ENCODE measurements around the gene STAT4.

The STAT4 gene, protein sequence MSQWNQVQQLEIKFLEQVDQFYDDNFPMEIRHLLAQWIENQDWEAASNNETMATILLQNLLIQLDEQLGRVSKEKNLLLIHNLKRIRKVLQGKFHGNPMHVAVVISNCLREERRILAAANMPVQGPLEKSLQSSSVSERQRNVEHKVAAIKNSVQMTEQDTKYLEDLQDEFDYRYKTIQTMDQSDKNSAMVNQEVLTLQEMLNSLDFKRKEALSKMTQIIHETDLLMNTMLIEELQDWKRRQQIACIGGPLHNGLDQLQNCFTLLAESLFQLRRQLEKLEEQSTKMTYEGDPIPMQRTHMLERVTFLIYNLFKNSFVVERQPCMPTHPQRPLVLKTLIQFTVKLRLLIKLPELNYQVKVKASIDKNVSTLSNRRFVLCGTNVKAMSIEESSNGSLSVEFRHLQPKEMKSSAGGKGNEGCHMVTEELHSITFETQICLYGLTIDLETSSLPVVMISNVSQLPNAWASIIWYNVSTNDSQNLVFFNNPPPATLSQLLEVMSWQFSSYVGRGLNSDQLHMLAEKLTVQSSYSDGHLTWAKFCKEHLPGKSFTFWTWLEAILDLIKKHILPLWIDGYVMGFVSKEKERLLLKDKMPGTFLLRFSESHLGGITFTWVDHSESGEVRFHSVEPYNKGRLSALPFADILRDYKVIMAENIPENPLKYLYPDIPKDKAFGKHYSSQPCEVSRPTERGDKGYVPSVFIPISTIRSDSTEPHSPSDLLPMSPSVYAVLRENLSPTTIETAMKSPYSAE

DNA sequence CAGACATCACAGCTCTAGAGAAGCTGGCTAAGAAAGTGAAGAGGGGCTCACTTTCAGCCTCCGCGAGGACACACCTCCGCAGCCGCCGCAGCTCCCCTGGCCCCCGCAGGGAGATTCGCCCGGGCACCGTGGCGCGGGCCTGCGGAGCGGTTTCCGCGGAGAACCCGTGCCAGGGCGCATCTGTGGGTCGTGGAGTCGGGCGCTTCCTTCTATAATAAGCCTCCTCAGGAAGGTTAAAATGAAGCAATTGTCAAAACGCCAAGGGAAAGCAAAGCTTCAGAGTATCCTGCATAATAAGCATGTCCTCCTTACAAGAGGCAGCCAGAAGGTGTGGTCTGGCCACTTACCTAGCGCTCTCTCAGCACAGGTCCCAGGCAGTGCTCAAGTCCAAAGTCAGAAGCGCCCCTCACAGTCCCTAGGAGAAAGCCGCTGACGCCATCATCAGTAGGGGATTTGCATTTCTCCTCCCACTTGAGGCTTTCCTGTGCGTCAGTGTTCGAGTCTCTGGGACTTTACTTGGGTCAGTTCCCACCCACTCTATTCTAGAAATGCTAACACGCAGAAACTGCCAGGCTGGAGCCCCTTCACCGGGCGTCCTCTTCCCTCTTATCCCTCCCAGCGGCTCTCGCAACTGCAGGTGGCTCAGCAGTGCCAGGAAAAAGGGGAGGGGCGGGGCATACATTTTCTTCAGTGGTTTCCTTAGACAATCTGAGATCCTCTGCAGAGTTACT is at the start of gene STAT4:
Gene STAT4, minus strand, starts transcription at position 395 of the 731 bp plus-strand sequence. CDS start 2,791 bp downstream, outside the sequence.
- Histone ChIP-seq H3K36me3 (ENCODE audit: control insufficient read depth, insufficient read depth, low read length) (no peaks in the 10 kb centered on the region), H2AFZ (peak within 1 kb of the TSS; percentile 95), H3K4me2 (ENCODE audit: low read length) (peak within 1 kb of the TSS; percentile 70), H3K27me3 (ENCODE audit: control insufficient read depth, insufficient read depth, low read length) (no peaks in the 10 kb centered on the region), H3K9ac (no peak within 1 kb of the TSS), H3K4me3 (ENCODE audit: low read depth, low read length) (peak within 1 kb of the TSS; percentile 55), H3K4me1 (peaks cover 5% of the 10 kb centered on the region), H3K9me3 (ENCODE audit: control insufficient read depth, low read length) (no peaks in the 10 kb centered on the region), H3K27ac (peak within 1 kb of the TSS; percentile 85), H3K79me2 (no peaks in the 10 kb centered on the region)
- TF ChIP-seq, protein P1, sequence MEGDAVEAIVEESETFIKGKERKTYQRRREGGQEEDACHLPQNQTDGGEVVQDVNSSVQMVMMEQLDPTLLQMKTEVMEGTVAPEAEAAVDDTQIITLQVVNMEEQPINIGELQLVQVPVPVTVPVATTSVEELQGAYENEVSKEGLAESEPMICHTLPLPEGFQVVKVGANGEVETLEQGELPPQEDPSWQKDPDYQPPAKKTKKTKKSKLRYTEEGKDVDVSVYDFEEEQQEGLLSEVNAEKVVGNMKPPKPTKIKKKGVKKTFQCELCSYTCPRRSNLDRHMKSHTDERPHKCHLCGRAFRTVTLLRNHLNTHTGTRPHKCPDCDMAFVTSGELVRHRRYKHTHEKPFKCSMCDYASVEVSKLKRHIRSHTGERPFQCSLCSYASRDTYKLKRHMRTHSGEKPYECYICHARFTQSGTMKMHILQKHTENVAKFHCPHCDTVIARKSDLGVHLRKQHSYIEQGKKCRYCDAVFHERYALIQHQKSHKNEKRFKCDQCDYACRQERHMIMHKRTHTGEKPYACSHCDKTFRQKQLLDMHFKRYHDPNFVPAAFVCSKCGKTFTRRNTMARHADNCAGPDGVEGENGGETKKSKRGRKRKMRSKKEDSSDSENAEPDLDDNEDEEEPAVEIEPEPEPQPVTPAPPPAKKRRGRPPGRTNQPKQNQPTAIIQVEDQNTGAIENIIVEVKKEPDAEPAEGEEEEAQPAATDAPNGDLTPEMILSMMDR (IDR thresholded peaks at IDR 0.05): peak; percentile 6

DNA sequence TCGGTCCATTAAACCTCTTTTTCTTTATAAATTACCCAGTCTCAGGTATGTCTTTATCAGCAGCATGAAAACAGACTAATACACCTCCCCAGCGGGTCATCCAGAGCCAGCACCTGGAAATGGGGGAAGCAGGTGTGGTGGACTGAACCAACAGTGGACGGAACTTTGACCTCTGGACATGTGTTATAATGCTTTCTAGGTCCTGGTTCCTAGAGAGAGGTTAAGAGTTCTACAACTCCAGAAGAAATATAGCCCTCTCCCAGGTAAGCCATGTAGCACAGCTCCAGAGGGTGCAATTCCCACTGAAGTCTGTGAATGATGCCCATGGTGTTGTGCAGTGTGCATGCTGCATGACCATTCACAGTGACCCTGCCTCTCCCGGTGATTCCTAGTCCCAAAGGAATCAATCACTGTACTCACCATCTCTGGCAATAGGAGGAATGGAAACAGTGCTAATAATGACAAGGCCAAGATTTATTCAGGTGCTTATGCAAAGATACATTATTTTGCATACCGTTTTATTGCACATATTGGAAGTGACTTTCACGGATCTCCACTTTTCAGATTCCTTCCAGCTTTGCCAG is 49.2 kb upstream of the STAT4 start:
- Histone ChIP-seq H3K27me3 (ENCODE audit: control insufficient read depth, insufficient read depth, low read length) (no peaks in the 10 kb centered on the region), H3K27ac (no peak overlapping the region), H3K79me2 (no peaks in the 10 kb centered on the region), H2AFZ (no peak overlapping the region), H3K4me1 (no peaks in the 10 kb centered on the region), H3K9me3 (ENCODE audit: control insufficient read depth, low read length) (no peaks in the 10 kb centered on the region), H3K36me3 (ENCODE audit: control insufficient read depth, insufficient read depth, low read length) (no peaks in the 10 kb centered on the region), H3K9ac (no peak overlapping the region), H3K4me2 (ENCODE audit: low read length) (no peak overlapping the region), H3K4me3 (ENCODE audit: low read depth, low read length) (no peak overlapping the region)
- TF ChIP-seq, protein P1 (IDR thresholded peaks at IDR 0.05): no peak

DNA sequence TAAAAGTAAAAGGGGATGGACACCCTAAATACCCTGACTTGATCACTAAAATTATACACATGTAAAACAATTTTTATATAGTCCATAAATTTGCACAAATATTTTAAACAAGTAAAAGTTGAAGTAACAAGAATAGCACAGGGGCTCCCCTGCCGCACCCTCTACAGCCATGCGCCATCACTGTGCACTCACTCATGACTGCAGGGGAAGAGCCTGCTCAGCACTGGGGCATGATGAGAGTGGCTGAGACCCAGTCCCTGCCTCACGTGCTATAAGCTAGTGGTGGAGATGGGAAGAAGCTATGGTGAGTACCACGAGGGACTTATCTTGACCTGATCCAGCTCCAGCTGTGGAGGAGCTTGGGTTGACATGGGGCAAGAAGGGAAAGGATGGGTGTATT is 47.5 kb upstream of the STAT4 start:
- TF ChIP-seq, protein P1 (IDR thresholded peaks at IDR 0.05): no peak
- no peak overlapping the region for H3K4me2 ChIP-seq (ENCODE audit: low read length)
- no peak overlapping the region for H3K4me3 ChIP-seq (ENCODE audit: low read depth, low read length)
- H3K27ac ChIP-seq: no peak overlapping the region
- no peak overlapping the region for H3K9ac ChIP-seq
- no peaks in the 10 kb centered on the region for H3K9me3 ChIP-seq (ENCODE audit: control insufficient read depth, low read length)
- H3K27me3 ChIP-seq (ENCODE audit: control insufficient read depth, insufficient read depth, low read length): no peaks in the 10 kb centered on the region
- no peak overlapping the region for H2AFZ ChIP-seq
- H3K4me1 ChIP-seq: no peaks in the 10 kb centered on the region
- H3K36me3 ChIP-seq (ENCODE audit: control insufficient read depth, insufficient read depth, low read length): no peaks in the 10 kb centered on the region
- no peaks in the 10 kb centered on the region for H3K79me2 ChIP-seq

DNA sequence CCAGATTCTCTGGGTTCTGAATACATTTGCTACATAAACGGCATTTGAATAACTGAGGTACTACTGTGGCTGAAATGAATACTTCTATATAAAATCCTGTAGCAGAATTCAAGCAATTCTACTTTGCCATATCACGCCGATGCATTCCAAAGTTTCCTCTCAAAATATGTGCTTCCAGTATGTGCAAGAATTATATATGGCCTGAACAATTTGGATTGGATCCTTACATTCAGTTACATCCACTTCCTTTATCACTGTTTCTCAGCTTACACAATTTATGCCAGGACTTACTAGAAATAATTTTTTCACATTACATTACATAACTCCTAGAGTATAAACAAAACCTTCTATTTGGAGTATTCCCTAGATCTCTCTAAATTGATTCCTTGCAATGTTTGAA is 46.3 kb upstream of the STAT4 start:
- Histone ChIP-seq H3K79me2 (no peaks in the 10 kb centered on the region), H3K4me1 (no peaks in the 10 kb centered on the region), H3K27ac (no peak overlapping the region), H3K9ac (no peak overlapping the region), H3K9me3 (ENCODE audit: control insufficient read depth, low read length) (no peaks in the 10 kb centered on the region), H3K36me3 (ENCODE audit: control insufficient read depth, insufficient read depth, low read length) (no peaks in the 10 kb centered on the region), H2AFZ (no peak overlapping the region), H3K4me2 (ENCODE audit: low read length) (no peak overlapping the region), H3K4me3 (ENCODE audit: low read depth, low read length) (no peak overlapping the region), H3K27me3 (ENCODE audit: control insufficient read depth, insufficient read depth, low read length) (no peaks in the 10 kb centered on the region)
- TF ChIP-seq, protein P1 (IDR thresholded peaks at IDR 0.05): no peak

Measured in parathyroid adenoma (tissue), 2 donors.